GM12892 (cell line): ENCODE results near the gene PRICKLE1.
A peak's percentile ranks its signal among the peaks of the same experiment; 100 is the strongest.

Experiments
- DNase-seq: peaks from one replicate; pipeline ENCODE4 v3.0.0; 2011; ENCODE audit not compliant: insufficient read length
- FAIRE-seq: peaks from 2 replicates; lab custom pipeline; 2011; peaks lifted over from hg19 to GRCh38; lab: Jason Lieb, UNC
- POLR2A ChIP-seq: IDR thresholded peaks from 2 replicates; pipeline ENCODE4 v1.6.1; 2011; ENCODE audit warnings: low read depth, low read length, control low read depth
- POLR2AphosphoS5 ChIP-seq: IDR thresholded peaks from 2 replicates; pipeline ENCODE4 v1.6.1; 2011; ENCODE audit warnings: low read depth, low read length, control low read depth
- TAF1 ChIP-seq: IDR thresholded peaks from 2 replicates; pipeline ENCODE4 v1.6.1; 2011; ENCODE audit warnings: low read depth, mild to moderate bottlenecking, control low read depth, low read length, borderline replicate concordance

Gene PRICKLE1

DNA sequence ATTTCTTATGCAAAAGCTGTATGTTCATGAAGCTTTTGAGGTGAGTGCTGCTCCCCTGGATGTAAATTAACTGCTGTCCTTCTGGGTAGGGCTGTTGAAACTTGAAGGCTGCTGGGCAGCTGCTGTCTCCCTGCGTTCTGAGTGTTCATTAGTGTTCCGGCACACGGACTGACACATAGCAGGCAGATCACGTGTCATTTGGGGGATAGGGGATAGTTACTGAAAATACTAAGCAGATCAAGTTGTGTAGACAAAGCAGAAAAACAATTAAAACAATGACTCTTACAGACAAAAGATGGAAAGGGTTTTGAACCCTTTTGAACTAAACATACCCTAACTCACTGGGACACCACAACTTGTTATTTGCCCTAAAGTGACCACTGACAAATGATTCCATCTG, 82.5 kb downstream of the PRICKLE1 start:
- no peak for DNase-seq
- no peak for TF ChIP-seq POLR2AphosphoS5
- TF ChIP-seq POLR2A = no peak
- TF ChIP-seq TAF1 = no peak
- FAIRE-seq = no peak

DNA sequence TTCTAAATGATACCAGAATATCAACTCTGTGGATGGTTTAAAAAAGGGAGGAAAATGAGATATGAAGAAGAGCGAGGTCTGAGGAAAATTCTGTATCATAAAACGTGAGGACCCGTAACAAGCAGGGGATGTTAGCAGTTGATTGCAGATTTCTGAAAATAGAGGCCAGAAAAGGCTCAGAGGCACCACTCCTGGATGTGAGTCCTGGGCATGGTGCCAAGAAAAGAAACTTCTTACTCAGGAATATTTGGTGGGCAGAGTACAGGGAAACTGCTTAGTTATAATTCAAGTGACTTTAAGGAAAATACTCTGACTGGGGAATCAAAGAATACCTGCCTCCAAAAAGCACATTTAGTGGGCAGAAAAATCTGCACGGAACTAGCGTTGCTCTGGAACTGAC, 85.5 kb downstream of the PRICKLE1 start:
- FAIRE-seq (no peak), DNase-seq (no peak)
- TF ChIP-seq POLR2A (no peak), POLR2AphosphoS5 (no peak), TAF1 (no peak)

DNA sequence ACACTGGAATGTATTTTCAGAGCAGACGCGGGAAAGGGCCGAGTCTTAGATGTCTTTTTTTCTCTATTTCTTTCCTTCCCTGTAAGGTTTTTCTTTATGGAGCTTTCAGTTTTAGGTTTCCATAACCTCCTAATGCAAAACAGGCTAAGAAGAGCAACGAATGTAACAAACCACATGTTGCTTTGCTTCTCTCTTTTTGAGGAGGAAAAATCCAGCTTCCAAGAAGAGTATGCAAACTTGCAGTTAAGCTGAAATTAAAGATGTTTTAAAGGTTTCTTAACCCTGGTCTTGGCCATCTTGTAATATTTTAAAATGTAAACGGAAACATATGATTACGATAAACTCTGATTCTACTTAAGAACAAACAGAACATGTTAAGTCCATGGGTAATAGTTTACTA, 86.9 kb downstream of the PRICKLE1 start:
- DNase-seq (no peak), FAIRE-seq (no peak)

DNA sequence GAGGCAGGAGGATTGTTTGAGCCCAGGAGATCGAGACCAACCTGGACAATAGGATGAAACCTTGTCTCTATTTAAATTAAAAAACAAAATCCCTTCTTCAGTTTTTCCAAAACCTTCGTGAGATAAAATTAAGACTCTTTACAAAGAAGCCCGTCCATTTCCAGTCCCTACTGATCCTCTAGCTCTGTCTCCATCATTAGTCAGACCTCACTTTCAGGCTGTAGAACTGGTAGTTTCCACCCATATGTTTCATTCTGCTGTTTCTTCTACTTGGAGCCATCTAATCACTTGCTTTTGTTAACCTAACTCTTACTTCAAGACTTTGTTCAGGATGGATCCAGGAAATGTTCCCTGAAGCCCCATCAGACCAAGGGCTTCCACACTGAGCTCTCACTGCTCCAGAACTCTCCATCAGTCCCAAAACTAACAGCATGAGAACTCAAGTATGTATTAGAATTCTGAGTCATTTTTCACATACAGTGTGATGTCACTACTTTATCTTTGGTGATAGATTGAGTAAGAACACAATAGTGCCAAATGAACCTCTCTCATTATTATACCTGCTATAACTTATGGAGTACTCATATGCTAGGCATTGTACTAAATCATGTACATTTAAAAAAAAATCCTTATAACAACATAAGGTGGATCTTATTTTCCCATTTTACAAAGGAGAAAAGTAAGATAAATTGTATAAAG, 90.8 kb downstream of the PRICKLE1 start:
- FAIRE-seq = no peak
- TF ChIP-seq POLR2AphosphoS5 (no peak), POLR2A (no peak), TAF1 (no peak)
- no peak for DNase-seq

More for the DNA sequence above, 86.9 kb downstream of the PRICKLE1 start:
- TF ChIP-seq TAF1 (no peak), POLR2A (no peak), POLR2AphosphoS5 (no peak)

DNA sequence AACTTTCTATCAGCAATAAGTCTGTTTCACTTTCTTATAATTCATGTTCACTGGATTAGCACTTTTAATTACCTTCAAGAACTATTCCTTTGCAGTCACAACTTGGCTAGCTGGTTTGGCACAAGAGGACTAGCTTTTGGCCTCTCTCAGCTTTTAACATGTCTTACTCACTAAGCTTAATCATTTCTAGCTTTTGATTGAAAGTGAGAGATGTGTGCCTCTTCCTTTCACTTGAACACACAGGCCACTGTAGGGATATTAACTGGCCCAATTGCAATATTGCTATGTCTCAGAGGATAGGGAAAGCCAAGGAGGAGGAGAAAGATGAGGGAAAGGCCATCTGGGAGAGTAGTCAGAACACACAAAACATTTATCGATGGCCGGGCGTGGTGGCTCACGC, 92.7 kb downstream of the PRICKLE1 start:
- FAIRE-seq (no peak), DNase-seq (no peak)
- TF ChIP-seq TAF1 (no peak), POLR2AphosphoS5 (no peak), POLR2A (no peak)

DNA sequence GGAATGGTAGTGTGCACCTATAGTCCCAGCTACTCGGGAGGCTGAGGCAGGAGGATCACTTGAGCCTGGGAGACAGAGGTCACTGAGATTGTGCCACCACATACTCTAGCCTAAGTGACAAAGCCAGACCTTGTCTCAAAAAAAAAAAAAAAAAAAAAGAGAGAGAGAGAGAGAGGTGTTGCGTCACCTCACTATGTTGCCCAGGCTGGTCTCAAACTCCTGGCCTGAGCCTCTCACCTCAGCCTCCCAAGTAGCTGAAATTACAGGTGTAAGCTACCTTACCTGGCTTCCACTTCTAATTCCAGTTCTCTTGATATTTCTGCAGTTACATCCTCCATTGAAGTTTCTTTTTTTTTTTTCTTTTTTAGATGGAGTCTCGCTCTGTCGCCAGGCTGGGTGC, 94.3 kb downstream of the PRICKLE1 start:
- DNase-seq (no peak), FAIRE-seq (no peak)
- TF ChIP-seq TAF1 (no peak), POLR2AphosphoS5 (no peak), POLR2A (no peak)

DNA sequence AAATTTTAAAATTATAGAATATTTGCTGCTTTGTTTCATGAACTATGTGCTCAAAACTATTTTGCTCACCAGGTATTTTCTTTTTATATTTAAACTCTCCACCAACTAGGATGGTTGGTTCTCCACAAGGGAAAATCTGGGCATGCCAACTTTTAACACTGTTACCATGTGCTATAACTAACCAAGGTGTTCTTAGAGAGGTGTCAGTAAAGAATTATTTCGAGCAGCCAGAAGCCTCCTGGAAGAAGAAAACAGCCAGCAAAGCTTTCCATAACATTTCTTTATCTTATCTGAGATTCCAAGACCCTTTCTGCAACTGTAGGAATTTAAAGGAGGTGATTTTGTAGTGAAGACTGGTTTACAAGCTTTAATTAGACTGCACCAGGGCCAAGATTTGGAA, 97.3 kb downstream of the PRICKLE1 start:
- TF ChIP-seq POLR2AphosphoS5 (no peak), TAF1 (no peak), POLR2A (no peak)
- no peak for FAIRE-seq
- DNase-seq = no peak

DNA sequence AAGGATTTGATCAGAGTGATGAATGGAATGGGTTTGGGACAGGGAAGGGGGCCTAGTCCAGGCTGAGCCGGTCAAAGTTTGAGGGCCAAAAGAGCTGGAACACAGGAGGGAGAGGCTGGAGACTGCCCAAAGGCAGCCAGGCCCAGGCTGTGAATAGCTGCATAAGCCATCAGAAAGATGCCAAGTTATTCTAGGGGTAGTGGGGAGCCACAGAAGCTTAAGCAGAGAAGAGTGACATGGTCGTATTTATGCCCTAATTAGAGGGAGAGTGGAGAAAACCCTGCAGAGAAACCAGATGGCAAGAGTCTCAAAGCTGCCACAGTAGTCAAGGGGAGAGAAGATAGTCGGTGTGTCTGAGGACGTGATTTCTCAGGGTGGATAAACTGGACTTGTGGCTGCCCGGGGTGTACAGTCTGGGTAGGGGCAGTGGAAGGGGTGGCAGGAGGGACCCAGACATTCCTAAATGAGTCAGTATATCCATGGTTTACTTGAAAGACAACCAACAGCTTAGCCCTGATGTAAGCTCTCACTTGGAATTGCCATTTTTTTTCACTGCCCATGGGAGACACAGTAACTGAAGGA, 99.2 kb downstream of the PRICKLE1 start:
- TF ChIP-seq POLR2A (no peak), POLR2AphosphoS5 (no peak), TAF1 (no peak)
- FAIRE-seq = no peak

DNA sequence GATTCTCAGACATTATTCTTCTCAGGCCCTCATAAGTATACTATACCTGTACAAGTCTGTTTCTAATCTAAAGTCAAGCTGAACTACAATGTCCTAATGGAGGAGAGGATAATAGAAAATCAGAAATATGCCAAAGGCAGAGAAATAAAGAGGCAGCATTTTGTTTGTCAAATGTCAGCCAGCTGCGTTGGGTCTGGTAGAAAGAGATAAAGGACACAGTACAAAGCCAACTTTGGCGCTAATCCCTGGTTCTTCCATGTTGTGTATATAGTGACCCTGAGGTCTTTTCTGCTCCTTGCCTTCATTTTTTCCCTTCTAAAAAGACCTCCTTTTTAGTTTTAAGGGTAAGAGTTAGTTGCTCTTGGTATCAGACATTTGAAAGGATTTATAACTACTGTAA, 103.1 kb downstream of the PRICKLE1 start:
- TF ChIP-seq TAF1 (no peak), POLR2A (no peak), POLR2AphosphoS5 (no peak)
- FAIRE-seq = no peak
- no peak for DNase-seq

More for the DNA sequence above, 99.2 kb downstream of the PRICKLE1 start:
- DNase-seq = no peak

DNA sequence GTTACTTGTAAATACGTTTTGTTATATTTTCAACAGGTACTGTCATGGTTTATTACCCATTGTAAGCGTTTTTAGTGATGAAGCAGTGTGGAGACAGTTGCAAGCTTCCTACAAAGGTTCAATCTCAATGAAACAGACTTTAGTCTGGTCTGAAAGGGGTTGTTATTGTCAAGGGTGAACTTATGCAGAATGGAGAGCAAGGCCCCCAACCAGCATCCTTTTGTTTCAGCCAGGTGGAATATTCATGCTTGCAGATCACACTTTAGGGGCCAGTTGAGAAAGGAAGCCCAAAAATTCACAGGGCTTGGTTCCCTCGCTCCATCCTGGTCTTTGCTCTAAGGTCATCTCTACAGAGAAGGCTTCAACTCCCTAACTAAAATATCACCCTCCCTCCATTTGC, 103.7 kb downstream of the PRICKLE1 start:
- TF ChIP-seq TAF1 (no peak), POLR2A (no peak), POLR2AphosphoS5 (no peak)
- DNase-seq = no peak
- FAIRE-seq = no peak

DNA sequence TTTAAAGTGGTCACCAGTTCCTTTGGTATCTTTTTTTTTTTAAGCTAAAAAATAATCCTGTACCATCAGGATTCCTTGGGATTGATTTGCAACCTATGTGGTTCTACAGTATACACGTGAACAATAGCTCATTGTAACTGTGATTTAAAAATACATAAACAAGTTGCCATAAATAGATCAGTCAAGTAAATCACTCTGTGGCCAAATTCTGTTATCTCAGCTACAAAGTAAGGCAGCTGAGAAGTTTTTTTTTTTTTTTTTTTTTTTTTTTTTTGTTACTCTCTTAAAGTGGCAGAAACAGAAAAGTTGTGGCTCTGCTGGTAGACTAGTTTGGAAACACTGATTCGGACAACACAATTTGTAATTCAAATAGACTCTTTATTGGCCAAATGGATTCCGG, 104.5 kb downstream of the PRICKLE1 start:
- DNase-seq (no peak), FAIRE-seq (no peak)

DNA sequence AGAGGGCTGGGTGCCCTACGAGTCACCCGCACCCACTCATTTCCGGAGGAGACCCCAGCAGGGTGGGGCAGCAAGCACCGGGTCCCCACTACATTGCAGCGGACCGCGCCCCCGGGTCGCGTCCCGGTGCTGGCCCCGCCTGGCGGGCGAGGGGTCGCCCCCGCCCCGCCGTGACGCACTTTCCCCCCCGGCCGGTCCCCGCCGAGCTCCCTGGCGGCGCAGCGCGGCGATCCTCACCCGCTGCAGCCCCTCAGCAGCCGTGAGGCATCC, 106.1 kb downstream of the PRICKLE1 start:
- peak; percentile 38 for FAIRE-seq
- no peak for TF ChIP-seq POLR2A
- TF ChIP-seq POLR2AphosphoS5 = no peak
- no peak for TF ChIP-seq TAF1
- DNase-seq = peak; percentile 41

More for the DNA sequence above, 104.5 kb downstream of the PRICKLE1 start:
- no peak for TF ChIP-seq POLR2AphosphoS5
- TF ChIP-seq TAF1 = no peak
- TF ChIP-seq POLR2A = no peak

DNA sequence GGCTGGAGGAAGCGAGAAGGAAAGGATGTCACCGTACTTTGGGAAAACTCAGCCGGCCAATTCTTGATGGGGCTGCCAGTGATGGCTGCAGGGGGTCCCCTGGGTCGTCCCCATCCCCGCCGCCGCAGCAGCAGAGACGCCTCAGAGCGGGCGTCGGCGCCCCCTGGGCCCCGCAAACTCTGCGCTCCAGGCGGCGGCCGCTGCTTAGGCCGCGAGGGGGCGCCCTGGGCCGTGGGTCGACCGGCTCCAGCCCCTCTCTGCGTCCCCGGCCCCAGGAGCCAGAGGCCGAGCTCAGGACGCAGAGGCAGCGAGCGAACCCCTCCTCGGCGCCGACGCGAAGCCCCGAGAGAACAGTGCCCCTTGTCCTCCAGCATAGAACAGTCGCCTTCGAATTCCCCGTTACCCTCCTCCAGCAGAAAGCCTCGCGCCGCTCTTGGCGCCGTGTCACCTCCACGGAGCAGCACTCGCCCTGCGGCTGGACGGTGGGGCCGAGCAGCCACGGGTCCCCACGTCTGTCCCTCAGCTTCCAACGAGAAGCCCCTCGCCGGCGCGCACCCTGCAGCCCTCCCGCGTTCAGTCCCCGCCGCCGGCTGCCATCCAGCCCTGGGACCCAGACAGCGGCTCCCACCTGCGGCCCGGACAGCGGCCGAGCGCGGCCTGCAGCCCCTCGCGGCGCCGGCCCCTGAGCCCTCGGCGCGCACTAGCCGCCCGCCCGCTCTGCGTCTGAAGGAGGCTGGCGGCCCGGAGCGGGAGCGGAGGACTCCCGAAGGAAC, 106.6 kb downstream of the PRICKLE1 start:
- FAIRE-seq (peak; percentile 89), DNase-seq (peak; percentile 82)
- no peak for TF ChIP-seq TAF1
- TF ChIP-seq POLR2AphosphoS5 = no peak
